H1 (cell line): ENCODE data around the gene DCBLD2. TPM values are rescaled to one million over a fixed set of nuclear protein-coding genes. Genes with fewer than 3 reads are reported as not detected.

Experiments
- CTCF ChIA-PET: fragments of 300-600 bp; sonication (Branson Sonifier 250); formaldehyde crosslinking; loops from one replicate; lab custom pipeline; 2021; ENCODE audit not compliant: partially characterized antibody; lab: Charles Lee
- POLR2A ChIA-PET: fragments of 300-600 bp; sonication (Branson Sonifier 250); formaldehyde crosslinking; loops from one replicate; lab custom pipeline; 2021; ENCODE audit warnings: inconsistent platforms; ENCODE audit not compliant: partially characterized antibody; lab: Charles Lee
- DNase-seq, 2 experiments: peaks; one replicate each; pipeline versions ENCODE4 v3.0.0 to v3.0.0-alpha.2; 2010 to 2022; ENCODE audit warnings: low spot score in 2 of 2, low read depth in 1 of 2, mixed read lengths in 1 of 2
- FAIRE-seq: peaks from 2 replicates; lab custom pipeline; 2011; peaks lifted over from hg19 to GRCh38; lab: Jason Lieb, UNC
- H2AFZ ChIP-seq: 2 replicates; pipeline ENCODE4 v1.8.1; 2012; ENCODE audit warnings: low read length, inconsistent platforms
- H2AK5ac ChIP-seq: 2 replicates; pipeline ENCODE4 v1.6.1; 2013; ENCODE audit warnings: low read depth, low read length
- H2BK120ac ChIP-seq: replicated peaks from 2 replicates; pipeline ENCODE3; 2013; ENCODE audit warnings: low read depth, low read length, inconsistent platforms
- H2BK12ac ChIP-seq: 2 replicates; pipeline ENCODE4 v1.6.1; 2013; ENCODE audit warnings: low read depth, low read length
- H2BK15ac ChIP-seq: 2 replicates; pipeline ENCODE4 v1.6.1; 2013; ENCODE audit warnings: low read length
- H2BK20ac ChIP-seq: 2 replicates; pipeline ENCODE4 v1.6.1; 2013; ENCODE audit warnings: low read length
- H2BK5ac ChIP-seq: 2 replicates; pipeline ENCODE4 v1.6.1; 2013; ENCODE audit warnings: low read depth, low read length
- H3K14ac ChIP-seq: 2 replicates; pipeline ENCODE4 v1.6.1; 2013; ENCODE audit warnings: inconsistent platforms; ENCODE audit not compliant: insufficient read length
- H3K18ac ChIP-seq: 2 replicates; pipeline ENCODE4 v1.6.1; 2013; ENCODE audit warnings: low read length; ENCODE audit errors: extremely low read depth
- H3K23ac ChIP-seq: 2 replicates; pipeline ENCODE4 v1.6.1; 2013; ENCODE audit warnings: inconsistent platforms; ENCODE audit not compliant: insufficient read length
- H3K23me2 ChIP-seq: 2 replicates; pipeline ENCODE4 v1.6.1; 2013; ENCODE audit warnings: low read depth, low read length
- H3K27ac ChIP-seq: 2 replicates; pipeline ENCODE4 v1.6.1; 2011; ENCODE audit warnings: low read depth, low read length, inconsistent platforms
- H3K27me3 ChIP-seq, 4 experiments: replicated peaks in 1 of 4; 1 replicate in 1 of 4; 2 replicates in 3 of 4; pipeline versions ENCODE4 v1.6.1 to v1.8.1; 2011 to 2013; ENCODE audit warnings: low read length in 3 of 4, mild to moderate bottlenecking in 3 of 4, inconsistent platforms in 2 of 4, mixed read lengths in 2 of 4, moderate library complexity in 1 of 4; ENCODE audit not compliant: control insufficient read depth in 3 of 4, insufficient read depth in 3 of 4; ENCODE audit errors: extremely low read depth in 1 of 4
- H3K36me3 ChIP-seq, 4 experiments: 2 replicates each; pipeline versions ENCODE4 v1.6.1 to v1.8.1; 2011 to 2013; ENCODE audit warnings: mild to moderate bottlenecking in 4 of 4, low read length in 3 of 4, moderate library complexity in 2 of 4, control low read depth in 1 of 4, inconsistent platforms in 1 of 4; ENCODE audit not compliant: insufficient read depth in 4 of 4, control insufficient read depth in 2 of 4
- H3K4ac ChIP-seq: replicated peaks from 2 replicates; pipeline ENCODE3; 2013; ENCODE audit warnings: low read length, low read depth, mixed read lengths, inconsistent platforms; ENCODE audit not compliant: insufficient read length
- H3K4me1 ChIP-seq, 4 experiments: replicated peaks in 1 of 4; 1 replicate in 1 of 4; 2 replicates in 3 of 4; pipeline versions ENCODE4 v1.6.1 to v1.8.1; 2011 to 2013; ENCODE audit warnings: low read length in 3 of 4, inconsistent platforms in 2 of 4, mixed read lengths in 1 of 4; ENCODE audit not compliant: insufficient read depth in 4 of 4, control insufficient read depth in 3 of 4
- H3K4me2 ChIP-seq, 2 experiments: 2 replicates each; pipeline versions ENCODE4 v1.6.1 to v1.8.1; 2011 to 2013; ENCODE audit warnings: low read depth in 2 of 2, low read length in 2 of 2, control low read depth in 1 of 2, inconsistent platforms in 1 of 2, mild to moderate bottlenecking in 1 of 2; ENCODE audit not compliant: insufficient read depth in 1 of 2
- H3K4me3 ChIP-seq, 4 experiments: fragments of 200-600, 300-600 bp in 1 of 4; sonication (generic), shearing (Covaris generic), sonication (Bioruptor Twin) in 1 of 4; 2 replicates each; pipeline versions ENCODE4 v1.5.1 to v1.8.1; 2011 to 2016; ENCODE audit warnings: low read length in 4 of 4, low read depth in 3 of 4, control low read depth in 2 of 4, inconsistent platforms in 2 of 4, mild to moderate bottlenecking in 2 of 4, mixed read lengths in 1 of 4, moderate library complexity in 1 of 4; ENCODE audit not compliant: insufficient read depth in 2 of 4; ENCODE audit errors: extremely low read depth in 1 of 4
- H3K56ac ChIP-seq: replicated peaks from 2 replicates; pipeline ENCODE3; 2013; ENCODE audit warnings: low read depth, mild to moderate bottlenecking, mixed read lengths, low read length, inconsistent platforms; ENCODE audit not compliant: insufficient read length
- H3K79me1 ChIP-seq: 2 replicates; pipeline ENCODE4 v1.6.1; 2013; ENCODE audit warnings: low read depth, low read length, control low read depth
- H3K79me2 ChIP-seq, 2 experiments: 2 replicates each; pipeline versions ENCODE4 v1.6.1 to v1.8.1; 2012 to 2013; ENCODE audit warnings: low read length in 2 of 2, mild to moderate bottlenecking in 2 of 2, inconsistent platforms in 1 of 2; ENCODE audit not compliant: insufficient read depth in 2 of 2, control insufficient read depth in 1 of 2
- H3K9ac ChIP-seq, 4 experiments: replicated peaks in 1 of 4; 1 replicate in 1 of 4; 2 replicates in 3 of 4; pipeline versions ENCODE4 v1.6.1 to v1.8.1; 2011 to 2013; ENCODE audit warnings: low read depth in 3 of 4, low read length in 3 of 4, control low read depth in 2 of 4, mild to moderate bottlenecking in 2 of 4, moderate library complexity in 2 of 4, inconsistent platforms in 1 of 4; ENCODE audit errors: extremely low read depth in 1 of 4
- H3K9me3 ChIP-seq, 2 experiments: 2 replicates each; pipeline versions ENCODE4 v1.6.1 to v1.8.1; 2012 to 2013; ENCODE audit warnings: mild to moderate bottlenecking in 2 of 2, moderate library complexity in 2 of 2, control low read depth in 1 of 2, inconsistent platforms in 1 of 2, low read depth in 1 of 2, low read length in 1 of 2, mixed read lengths in 1 of 2; ENCODE audit not compliant: insufficient read depth in 2 of 2
- H4K20me1 ChIP-seq, 2 experiments: replicated peaks in 1 of 2; 2 replicates each; pipeline versions ENCODE3 to v1.8.1; 2011 to 2013; ENCODE audit warnings: inconsistent platforms in 2 of 2, low read length in 2 of 2, mild to moderate bottlenecking in 1 of 2; ENCODE audit not compliant: insufficient read depth in 2 of 2, control insufficient read depth in 1 of 2
- H4K5ac ChIP-seq: 2 replicates; pipeline ENCODE4 v1.6.1; 2013; ENCODE audit warnings: low read length, low read depth, mixed read lengths, inconsistent platforms; ENCODE audit not compliant: insufficient read length
- H4K8ac ChIP-seq: 2 replicates; pipeline ENCODE4 v1.8.0; 2013; ENCODE audit warnings: mild to moderate bottlenecking, moderate library complexity, low read length, inconsistent platforms; ENCODE audit not compliant: insufficient read depth; ENCODE audit errors: extremely low read depth
- H4K91ac ChIP-seq: replicated peaks from 2 replicates; pipeline ENCODE3; 2013; ENCODE audit warnings: low read length, mixed read lengths, inconsistent platforms; ENCODE audit not compliant: insufficient read length
- EP300 ChIP-seq, 2 experiments: IDR thresholded peaks; 1 replicate in 1 of 2; 2 replicates in 1 of 2; pipeline ENCODE4 v1.6.1; 2011 to 2012; ENCODE audit warnings: low read depth in 2 of 2, low read length in 2 of 2, mild to moderate bottlenecking in 2 of 2, borderline replicate concordance in 1 of 2, inconsistent platforms in 1 of 2, moderate library complexity in 1 of 2
- KDM5A ChIP-seq: fragments of 200-600 bp; IDR thresholded peaks from 2 replicates; pipeline ENCODE4 v1.7.1; 2012; ENCODE audit warnings: mild to moderate bottlenecking, low read length, inconsistent platforms, mixed read lengths
- MAFK ChIP-seq: IDR thresholded peaks from 2 replicates; pipeline ENCODE4 v1.6.1; 2012; ENCODE audit warnings: low read depth, mild to moderate bottlenecking, improper control_type of control experiment, low read length
- NANOG ChIP-seq: IDR thresholded peaks from 2 replicates; pipeline ENCODE4 v1.6.1; 2011; ENCODE audit warnings: low read length, low read depth, mild to moderate bottlenecking, inconsistent platforms; ENCODE audit not compliant: insufficient read depth, poor library complexity, severe bottlenecking
- POLR2A ChIP-seq, 2 experiments: IDR thresholded peaks; 1 replicate in 1 of 2; 2 replicates in 1 of 2; pipeline ENCODE4 v1.6.1; 2011; ENCODE audit warnings: low read depth in 2 of 2, low read length in 2 of 2, mild to moderate bottlenecking in 2 of 2; ENCODE audit errors: control extremely low read depth in 1 of 2
- RFX5 ChIP-seq: IDR thresholded peaks from 2 replicates; pipeline ENCODE4 v1.6.1; 2011; ENCODE audit warnings: low read depth, low read length, improper control_type of control experiment, borderline replicate concordance
- RNF2 ChIP-seq: fragments of 200-900, 300-1000 bp; sonication (generic); IDR thresholded peaks from 2 replicates; pipeline ENCODE4 v1.7.1; 2016; ENCODE audit warnings: borderline replicate concordance, low read depth, mild to moderate bottlenecking, antibody characterized with exemption, low read length; ENCODE audit not compliant: poor library complexity, severe bottlenecking; ENCODE audit errors: missing control alignments
- SAP30 ChIP-seq: fragments of 300-600 bp; sonication (generic); IDR thresholded peaks from 2 replicates; pipeline ENCODE4 v1.7.1; 2012; ENCODE audit warnings: low read length, moderate library complexity, mild to moderate bottlenecking, inconsistent platforms; ENCODE audit not compliant: insufficient read depth, insufficient replicate concordance
- SRF ChIP-seq: IDR thresholded peaks from 2 replicates; pipeline ENCODE4 v1.6.1; 2011; ENCODE audit warnings: mild to moderate bottlenecking, low read depth, low read length, moderate library complexity
- SUZ12 ChIP-seq: fragments of 200-600 bp; sonication (generic); IDR thresholded peaks from 2 replicates; pipeline ENCODE4 v1.6.1; 2012; ENCODE audit warnings: mild to moderate bottlenecking, inconsistent platforms, low read length, moderate library complexity, mixed read lengths
- TAF7 ChIP-seq: optimal IDR thresholded peaks from 2 replicates; pipeline ENCODE3; 2011; ENCODE audit warnings: low read depth, mild to moderate bottlenecking, inconsistent platforms, low read length, moderate library complexity, borderline replicate concordance
- WGBS, 2 experiments: shearing (Covaris generic) in 1 of 2; methylation state at CpG; one replicate each; pipeline versions ENCODE4 v1.1.6 to v1.1.7; 2013 to 2015; ENCODE audit warnings: low lambda C conversion rate in 2 of 2, mixed read lengths in 2 of 2, inconsistent platforms in 1 of 2, low coverage in 1 of 2, missing lambda C conversion rate in 1 of 2; ENCODE audit not compliant: insufficient replicate concordance in 2 of 2, insufficient coverage in 1 of 2, insufficient read length in 1 of 2; ENCODE audit errors: extremely low coverage in 1 of 2, missing lambda C conversion rate in 1 of 2; 5-methylcytosine and 5-hydroxymethylcytosine counted together
- polyA plus RNA-seq, 7 experiments: library from polyadenylated mRNA; depleted of rRNA in 3 of 7; stranded (reverse) in 5 of 7; unstranded in 2 of 7; fragments of >200 nt in 5 of 7; fragments of 200-250 nt in 2 of 7; gene quantifications; 1 replicate in 5 of 7; 2 replicates in 1 of 7; 4 replicates in 1 of 7; pipeline versions ENCODE4 v1.2.1 to v1.2.3, GENCODE V29; 2011 to 2013; ENCODE audit warnings: missing spikeins in 2 of 7, mixed read lengths in 2 of 7
- total RNA-seq: library from RNA; stranded (reverse); fragmentation: NEBNext Ultra II Directional; extraction: Animal tissue kit (Norgen Biotek cat#: 25700); gene quantifications from 2 replicates; pipeline ENCODE4 v1.2.1, GENCODE V29; 2021
- TF ChIP-seq, protein P1 (sequence below): IDR thresholded peaks from 2 replicates; pipeline ENCODE4 v1.6.1; 2011; ENCODE audit warnings: low read depth, mild to moderate bottlenecking, low read length; ENCODE audit not compliant: insufficient read depth

The DCBLD2 gene
- total and polyA plus RNA-seq, 2 of the 8 experiments (the other 6 are each of a cell fraction or from before 2014, with no cell fraction given): 19.6 to 63.8 TPM

DNA sequence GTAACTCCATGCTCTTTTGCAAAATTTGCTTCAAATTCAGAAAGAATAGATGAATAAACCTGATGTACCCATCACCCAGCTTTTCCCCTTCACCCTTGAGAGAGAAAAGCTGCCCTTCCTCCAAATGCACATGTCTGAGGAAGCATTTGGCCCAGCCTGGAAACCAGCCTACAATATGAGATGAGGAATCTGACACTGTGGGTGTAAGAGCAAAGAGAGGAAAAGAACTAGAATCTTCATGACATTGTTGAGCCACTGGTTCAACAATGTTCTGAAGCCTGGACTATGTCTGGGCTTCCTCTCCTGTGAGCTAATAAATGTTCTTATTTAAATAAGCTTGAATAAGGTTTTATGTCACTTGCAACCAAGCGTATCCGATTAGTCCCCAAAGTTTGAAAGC is 18.7 kb upstream of the DCBLD2 start:
- no peak overlapping the region for H4K5ac ChIP-seq
- no peak overlapping the region for H2AK5ac ChIP-seq
- no peak overlapping the region for H3K27ac ChIP-seq
- H2BK5ac ChIP-seq: no peak overlapping the region
- no peaks in the 10 kb centered on the region for H3K36me3 ChIP-seq
- no peak overlapping the region for H2AFZ ChIP-seq
- H4K20me1 ChIP-seq: no peaks in the 10 kb centered on the region
- H2BK15ac ChIP-seq: no peak overlapping the region
- no peak overlapping the region for H4K8ac ChIP-seq
- no peak for FAIRE-seq
- TF ChIP-seq KDM5A (no peak), POLR2A (IDR thresholded peaks at IDR 0.05; ENCODE audit: control extremely low read depth in 1 of 2, low read depth in 2 of 2, low read length in 2 of 2) (no peak), TAF7 (no peak), RFX5 (no peak), MAFK (no peak), NANOG (no peak), SAP30 (no peak), SUZ12 (no peak), EP300 (IDR thresholded peaks at IDR 0.05; ENCODE audit: borderline replicate concordance in 1 of 2, low read depth in 2 of 2, low read length in 2 of 2) (no peak), RNF2 (no peak), SRF (no peak)
- TF ChIP-seq, protein P1, sequence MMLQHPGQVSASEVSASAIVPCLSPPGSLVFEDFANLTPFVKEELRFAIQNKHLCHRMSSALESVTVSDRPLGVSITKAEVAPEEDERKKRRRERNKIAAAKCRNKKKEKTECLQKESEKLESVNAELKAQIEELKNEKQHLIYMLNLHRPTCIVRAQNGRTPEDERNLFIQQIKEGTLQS: no peak
- no peak overlapping the region for H3K23ac ChIP-seq
- H2BK120ac ChIP-seq: no peak overlapping the region
- H3K9me3 ChIP-seq: no peaks in the 10 kb centered on the region
- H3K9ac ChIP-seq: no peak overlapping the region
- CTCF ChIA-PET: interaction anchor here (0.7 to 1.4 kb wide), 2 partner anchors 74 to 94 kb away, joined by 3 to 5 read pairs; no protein-coding TSS in a partner anchor
- no peak overlapping the region for H4K91ac ChIP-seq
- H3K79me2 ChIP-seq: no peaks in the 10 kb centered on the region
- H3K4me2 ChIP-seq: no peak overlapping the region
- H2BK20ac ChIP-seq: no peak overlapping the region
- no peaks in the 10 kb centered on the region for H3K4me1 ChIP-seq
- WGBS, 2 experiments: 89% methylated on average over 2 of the region's 2 CpGs; no CpG with 5 or more reads in 1 of the 2 experiments
- no peaks in the 10 kb centered on the region for H3K23me2 ChIP-seq
- H3K18ac ChIP-seq: no peak overlapping the region
- no peaks in the 10 kb centered on the region for H3K27me3 ChIP-seq
- H3K4ac ChIP-seq: no peak overlapping the region
- DNase-seq: no peak
- H3K4me3 ChIP-seq: no peak overlapping the region
- no peak overlapping the region for H2BK12ac ChIP-seq
- H3K14ac ChIP-seq: no peak overlapping the region
- POLR2A ChIA-PET: interaction anchor here (0.8 kb wide), 1 partner anchor 9 kb away, joined by 3 read pairs; no protein-coding TSS in a partner anchor
- no peaks in the 10 kb centered on the region for H3K79me1 ChIP-seq
- no peak overlapping the region for H3K56ac ChIP-seq
